ENCODE results near the gene NKX2-1.

NKX2-1 gene

GRCh38 chr14:36513451-36514277, 6.4 kb downstream of the NKX2-1 start:
- TF ChIP-seq SIN3A (IDR thresholded peaks at IDR 0.05; ENCODE audit: borderline replicate concordance, insufficient read depth, low read length) (no peak), TAF1 (IDR thresholded peaks at IDR 0.05; ENCODE audit: borderline replicate concordance, insufficient read depth, low read length) (no peak), REST (IDR thresholded peaks at IDR 0.05; ENCODE audit: insufficient read depth in 1 of 2, low read depth in 2 of 2, low read length in 2 of 2) (no peak), FOXP2 (optimal IDR thresholded peaks at IDR 0.05; ENCODE audit: borderline replicate concordance, extremely low read depth, extremely low read length, insufficient read depth) (no peak)

- no peak for TF ChIP-seq FOXP2 (optimal IDR thresholded peaks at IDR 0.05; ENCODE audit: borderline replicate concordance, extremely low read depth, extremely low read length, insufficient read depth)
- TF ChIP-seq SIN3A (IDR thresholded peaks at IDR 0.05; ENCODE audit: borderline replicate concordance, insufficient read depth, low read length): no peak
- TF ChIP-seq REST (IDR thresholded peaks at IDR 0.05; ENCODE audit: insufficient read depth in 1 of 2, low read depth in 2 of 2, low read length in 2 of 2): no peak
- TF ChIP-seq TAF1 (IDR thresholded peaks at IDR 0.05; ENCODE audit: borderline replicate concordance, insufficient read depth, low read length): no peak
Measured at GRCh38 chr14:36513012-36513420, 7.0 kb downstream of the NKX2-1 start.

GRCh38 chr14:36512585-36513003, 7.4 kb downstream of the NKX2-1 start:
- TF ChIP-seq TAF1 (IDR thresholded peaks at IDR 0.05; ENCODE audit: borderline replicate concordance, insufficient read depth, low read length) (no peak), FOXP2 (optimal IDR thresholded peaks at IDR 0.05; ENCODE audit: borderline replicate concordance, extremely low read depth, extremely low read length, insufficient read depth) (no peak), REST (IDR thresholded peaks at IDR 0.05; ENCODE audit: insufficient read depth in 1 of 2, low read depth in 2 of 2, low read length in 2 of 2) (no peak), POLR2AphosphoS5 (IDR thresholded peaks at IDR 0.05; ENCODE audit: low read depth, low read length) (no peak), SIN3A (IDR thresholded peaks at IDR 0.05; ENCODE audit: borderline replicate concordance, insufficient read depth, low read length) (no peak)

- TF ChIP-seq POLR2AphosphoS5 (IDR thresholded peaks at IDR 0.05; ENCODE audit: low read depth, low read length) (no peak), TAF1 (IDR thresholded peaks at IDR 0.05; ENCODE audit: borderline replicate concordance, insufficient read depth, low read length) (no peak), FOXP2 (optimal IDR thresholded peaks at IDR 0.05; ENCODE audit: borderline replicate concordance, extremely low read depth, extremely low read length, insufficient read depth) (no peak), SIN3A (IDR thresholded peaks at IDR 0.05; ENCODE audit: borderline replicate concordance, insufficient read depth, low read length) (no peak), REST (IDR thresholded peaks at IDR 0.05; ENCODE audit: insufficient read depth in 1 of 2, low read depth in 2 of 2, low read length in 2 of 2) (no peak)
Measured at GRCh38 chr14:36511981-36512584, 7.9 kb downstream of the NKX2-1 start.

All from PFSK-1 (cell line).